Effector memory CD4-positive, alpha-beta T cell (primary cell): Measurements from ENCODE around the gene DNAJB1.
A peak's percentile ranks its signal among the peaks of the same experiment; 100 is the strongest.

Experiments
- DNase-seq, 3 donors: peaks; one replicate each; pipeline ENCODE4 v3.0.0-alpha.2; 2020
- H3K27ac ChIP-seq: 2 replicates; pipeline ENCODE4 v1.7.0; 2013; ENCODE audit warnings: mild to moderate bottlenecking, low read length, moderate library complexity; ENCODE audit not compliant: insufficient read depth, poor library complexity, severe bottlenecking
- H3K27me3 ChIP-seq: replicated peaks from 2 replicates; pipeline ENCODE4 v1.7.0; 2013; ENCODE audit warnings: mild to moderate bottlenecking, low read length; ENCODE audit not compliant: insufficient read depth, control insufficient read depth, poor library complexity, severe bottlenecking
- H3K36me3 ChIP-seq: 2 replicates; pipeline ENCODE4 v1.7.0; 2013; ENCODE audit warnings: mild to moderate bottlenecking, low read length, moderate library complexity; ENCODE audit not compliant: control insufficient read depth, insufficient read depth
- H3K4me1 ChIP-seq: 2 replicates; pipeline ENCODE4 v1.7.0; 2013; ENCODE audit warnings: low read length, mild to moderate bottlenecking; ENCODE audit not compliant: control insufficient read depth, insufficient read depth, poor library complexity, severe bottlenecking
- H3K4me3 ChIP-seq: 2 replicates; pipeline ENCODE4 v1.7.0; 2013; ENCODE audit warnings: low read length, low read depth, mild to moderate bottlenecking; ENCODE audit not compliant: insufficient read depth, poor library complexity, severe bottlenecking
- H3K9me3 ChIP-seq: 2 replicates; pipeline ENCODE4 v1.7.0; 2013; ENCODE audit warnings: mild to moderate bottlenecking, low read length, moderate library complexity; ENCODE audit not compliant: control insufficient read depth

The DNAJB1 gene

DNA sequence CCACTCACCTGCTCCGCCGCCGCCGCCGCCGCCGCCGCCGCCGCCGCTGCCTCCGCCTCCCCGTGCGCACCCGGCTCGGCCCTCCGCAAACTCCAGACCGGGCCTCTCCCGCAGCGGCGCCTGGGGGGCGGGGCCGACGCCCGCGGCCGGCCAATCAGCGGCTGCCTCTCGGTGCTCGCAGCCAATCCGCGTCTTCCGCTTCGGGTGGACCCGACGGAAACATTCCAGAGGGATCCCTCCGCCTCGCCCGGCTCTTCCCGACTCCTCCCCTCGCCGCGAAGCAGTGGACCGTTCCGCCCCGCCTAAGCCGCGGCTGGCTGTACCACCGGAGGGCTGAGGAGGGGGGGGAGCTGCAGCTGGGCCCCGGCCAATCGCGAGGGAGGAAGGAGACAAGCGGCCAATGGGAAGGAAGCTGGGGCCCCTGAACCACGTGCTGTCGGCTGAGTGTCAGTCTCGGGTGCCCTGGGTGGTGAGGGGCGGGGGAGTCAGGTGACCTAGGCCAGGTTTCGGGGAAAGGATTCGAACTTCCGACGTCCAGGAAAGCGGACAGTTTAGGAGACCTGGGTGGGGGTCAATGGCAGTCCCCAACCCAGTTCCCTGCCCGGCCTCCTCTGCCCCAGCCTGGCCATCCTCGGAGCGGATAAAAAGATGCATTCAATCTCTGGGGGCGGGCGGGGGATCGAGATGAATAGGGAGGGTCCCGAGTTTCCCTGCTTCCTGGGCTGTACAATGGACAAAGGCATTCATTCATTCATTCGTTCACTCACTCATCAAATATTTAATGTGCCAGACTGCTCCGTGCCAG lies 22.0 kb downstream of the DNAJB1 start, which contains the start of gene GIPC1:
Gene GIPC1 (minus strand): TSS at position 99 of the 805 bp plus-strand sequence. CDS start 13,151 bp downstream, outside the sequence.
- peak within 1 kb of the TSS; percentile 50 for H3K4me3 ChIP-seq
- no peaks in the 10 kb centered on the region for H3K36me3 ChIP-seq
- peak within 1 kb of the TSS; percentile 49 for H3K27ac ChIP-seq
- no peaks in the 10 kb centered on the region for H3K9me3 ChIP-seq
- H3K27me3 ChIP-seq = no peaks in the 10 kb centered on the region
- DNase-seq = peak; percentile 67 to 78 (median 78)
- peaks cover 6% of the 10 kb centered on the region for H3K4me1 ChIP-seq

DNA sequence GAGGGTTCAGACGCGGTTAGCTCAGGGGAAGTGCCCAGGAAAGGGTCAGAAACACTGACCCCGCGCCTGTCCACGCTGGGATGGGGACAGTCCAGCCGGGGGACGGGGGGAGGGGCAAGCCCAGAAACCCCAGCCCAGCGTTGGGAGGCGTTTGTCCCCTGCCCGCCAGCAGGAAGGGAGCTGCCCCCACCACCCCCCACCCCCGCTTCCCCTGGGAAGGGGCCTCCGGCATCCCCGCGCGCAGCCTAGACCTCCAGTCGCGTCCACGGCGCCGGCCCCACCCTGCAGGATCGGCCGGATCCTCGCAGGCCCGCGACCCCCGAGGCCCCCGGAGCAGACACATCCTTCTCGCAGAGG lies 22.5 kb downstream of the DNAJB1 start:
- Histone ChIP-seq H3K4me1 (peaks cover 6% of the 10 kb centered on the region), H3K9me3 (no peaks in the 10 kb centered on the region), H3K36me3 (no peaks in the 10 kb centered on the region), H3K27me3 (no peaks in the 10 kb centered on the region), H3K4me3 (peak overlapping the region; percentile 50), H3K27ac (peak overlapping the region; percentile 37)
- no peak for DNase-seq

DNA sequence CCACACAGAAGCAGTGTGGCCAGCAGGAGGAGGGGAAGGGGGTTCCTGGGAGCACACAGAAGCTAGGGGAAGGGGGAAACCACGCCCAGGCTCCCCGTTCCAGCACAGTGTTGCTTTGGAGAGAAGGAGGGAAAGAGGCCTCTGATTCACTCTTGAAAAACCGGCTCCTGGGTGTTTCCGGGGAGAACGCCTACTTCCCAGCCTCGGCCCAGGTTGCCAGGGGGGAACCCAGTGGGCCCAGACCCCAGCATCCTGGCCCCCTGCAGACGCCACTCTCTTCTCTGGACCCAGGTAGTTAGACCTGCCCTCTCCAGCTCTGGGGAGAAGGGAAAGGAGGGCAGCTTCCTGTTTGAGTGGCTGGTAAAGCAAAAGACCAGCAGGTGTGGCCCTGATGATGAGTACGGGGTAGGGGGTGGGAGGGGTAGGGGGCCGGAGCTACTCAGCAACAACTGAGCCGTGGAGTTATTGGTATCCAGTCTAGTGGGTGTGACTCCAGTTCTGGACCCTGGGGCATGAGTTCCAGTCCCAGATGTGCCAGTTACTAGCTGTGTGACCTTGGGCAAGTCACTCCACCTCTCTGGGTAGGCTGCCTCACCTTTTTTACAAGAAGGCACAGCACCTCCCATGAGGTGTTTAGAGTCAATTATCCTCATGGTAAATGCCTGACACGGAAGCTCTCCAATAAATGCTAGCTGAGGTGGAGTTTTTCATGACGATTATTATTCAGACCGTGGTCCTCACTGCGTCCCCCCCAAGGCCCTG lies 23.1 kb downstream of the DNAJB1 start:
- no peaks in the 10 kb centered on the region for H3K36me3 ChIP-seq
- no peak for DNase-seq
- peak overlapping the region; percentile 37 for H3K27ac ChIP-seq

DNA sequence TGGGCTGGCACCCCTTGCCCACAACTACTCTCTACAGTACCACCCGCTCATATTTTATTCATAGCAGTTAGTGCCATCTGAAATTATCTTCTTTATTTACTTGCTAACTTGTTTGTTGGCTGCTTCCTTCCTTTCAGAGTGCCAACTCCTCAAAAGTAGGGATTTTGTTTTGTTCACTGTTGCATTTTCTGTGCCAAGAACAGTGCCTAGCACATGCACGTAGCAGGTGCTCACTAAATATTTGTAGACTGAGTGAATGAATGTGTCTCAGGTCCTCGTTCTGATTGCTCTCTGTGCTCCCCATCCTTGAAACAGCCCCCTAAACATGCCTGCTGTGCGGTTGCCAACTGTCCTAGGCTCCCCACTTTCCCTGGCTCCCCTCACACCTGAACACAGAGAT lies 23.8 kb downstream of the DNAJB1 start:
- Histone ChIP-seq H3K27ac (no peak overlapping the region), H3K4me3 (no peak overlapping the region), H3K9me3 (no peaks in the 10 kb centered on the region), H3K27me3 (no peaks in the 10 kb centered on the region), H3K36me3 (no peaks in the 10 kb centered on the region), H3K4me1 (peaks cover 6% of the 10 kb centered on the region)
- no peak for DNase-seq

More for the DNA sequence above, 23.1 kb downstream of the DNAJB1 start:
- Histone ChIP-seq H3K27me3 (no peaks in the 10 kb centered on the region), H3K4me3 (peak overlapping the region; percentile 50), H3K9me3 (no peaks in the 10 kb centered on the region), H3K4me1 (peaks cover 6% of the 10 kb centered on the region)

- Histone ChIP-seq H3K4me1 (peaks cover 6% of the 10 kb centered on the region), H3K36me3 (no peaks in the 10 kb centered on the region), H3K9me3 (no peaks in the 10 kb centered on the region), H3K27ac (no peak overlapping the region), H3K4me3 (no peak overlapping the region), H3K27me3 (no peaks in the 10 kb centered on the region)
- DNase-seq = no peak
Measured at GRCh38 chr19:14492756-14493337, 25.4 kb downstream of the DNAJB1 start.

- no peaks in the 10 kb centered on the region for H3K4me1 ChIP-seq
- no peaks in the 10 kb centered on the region for H3K9me3 ChIP-seq
- H3K27ac ChIP-seq = no peak overlapping the region
- H3K4me3 ChIP-seq = no peak overlapping the region
- H3K27me3 ChIP-seq = no peaks in the 10 kb centered on the region
- H3K36me3 ChIP-seq = no peaks in the 10 kb centered on the region
- DNase-seq = no peak
Measured at GRCh38 chr19:14487370-14488125, 30.6 kb downstream of the DNAJB1 start.

DNA sequence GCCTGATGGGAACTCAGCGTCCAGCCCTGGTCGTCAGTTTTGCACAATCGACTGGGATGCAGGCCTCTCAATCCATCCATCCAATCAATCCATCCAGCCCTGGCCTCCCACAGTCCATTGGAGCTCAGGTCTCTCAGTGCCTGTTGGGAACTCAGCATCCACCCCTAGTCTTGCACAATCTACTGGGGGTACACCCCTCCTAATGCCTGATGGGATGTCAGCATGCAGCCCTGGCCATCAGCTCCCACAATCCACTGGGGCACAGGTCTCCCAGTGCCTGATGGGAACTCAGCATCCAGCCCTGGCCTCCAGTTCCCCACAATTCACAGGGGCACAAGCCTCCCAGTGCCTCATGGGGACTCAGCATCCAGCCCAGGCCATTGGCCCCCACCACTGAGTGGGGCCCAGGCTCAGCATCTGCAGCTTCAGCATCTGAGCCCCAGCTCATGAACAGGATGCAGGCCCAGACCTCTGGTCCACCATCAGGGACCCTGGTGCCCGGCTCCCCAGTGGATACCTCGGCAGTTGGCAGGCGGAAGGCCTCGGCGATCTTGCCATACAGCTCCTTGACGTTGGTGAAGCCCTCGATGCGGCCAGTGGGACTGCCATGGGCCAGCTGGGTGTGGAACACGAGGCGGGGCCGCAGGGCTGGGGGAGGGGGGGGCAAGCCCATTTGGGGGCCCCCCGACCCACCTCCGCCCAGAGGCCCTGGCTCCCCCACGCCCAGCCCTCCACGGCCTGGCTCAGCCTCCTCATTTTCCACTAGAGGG lies 35.8 kb downstream of the DNAJB1 start:
- H3K9me3 ChIP-seq = no peaks in the 10 kb centered on the region
- H3K4me1 ChIP-seq = no peaks in the 10 kb centered on the region
- H3K27me3 ChIP-seq = no peaks in the 10 kb centered on the region
- H3K27ac ChIP-seq = no peak overlapping the region
- no peak for DNase-seq
- no peak overlapping the region for H3K4me3 ChIP-seq
- peaks cover 11% of the 10 kb centered on the region for H3K36me3 ChIP-seq

- no peaks in the 10 kb centered on the region for H3K9me3 ChIP-seq
- no peak overlapping the region for H3K4me3 ChIP-seq
- no peaks in the 10 kb centered on the region for H3K27me3 ChIP-seq
- H3K4me1 ChIP-seq = peaks cover 5% of the 10 kb centered on the region
- no peak overlapping the region for H3K27ac ChIP-seq
- H3K36me3 ChIP-seq = peaks cover 11% of the 10 kb centered on the region
- DNase-seq = no peak
Measured at GRCh38 chr19:14480700-14481079, 37.5 kb downstream of the DNAJB1 start.

DNA sequence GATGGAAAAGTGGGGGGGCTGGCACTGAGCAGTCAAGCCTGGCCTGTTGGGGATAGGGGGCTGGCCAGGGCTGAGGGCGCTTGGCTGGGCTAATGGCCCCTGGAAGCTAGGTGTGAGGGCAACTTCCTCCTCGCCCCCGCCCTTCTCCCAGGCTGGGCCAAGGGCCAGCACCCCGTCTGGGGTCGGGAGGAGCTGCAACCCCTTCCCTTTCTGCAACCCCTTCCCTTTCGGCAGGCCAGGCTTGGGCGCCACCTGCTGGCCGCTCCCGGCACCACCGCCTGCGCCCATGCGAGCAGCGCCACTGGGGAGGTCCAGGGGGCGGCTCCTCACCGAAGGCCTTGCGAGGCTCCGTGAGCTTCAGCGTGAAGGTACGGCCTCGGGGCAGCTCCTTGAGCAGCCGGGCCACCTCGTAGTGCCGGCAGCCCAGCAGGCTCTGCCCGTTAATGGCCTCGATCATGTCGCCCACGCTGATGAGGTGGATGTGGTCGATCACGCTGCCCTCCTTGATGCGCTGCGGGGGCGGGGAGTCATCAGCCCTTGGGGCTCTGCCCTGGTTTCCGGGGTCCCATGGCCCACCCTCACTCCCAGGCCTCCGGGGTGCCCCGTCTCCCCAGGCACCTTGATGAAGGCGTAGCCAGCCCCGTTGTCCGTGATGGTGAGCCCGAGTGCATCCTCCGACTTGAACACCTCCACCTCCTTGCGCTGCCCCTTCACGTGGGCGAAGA lies 38.1 kb downstream of the DNAJB1 start:
- Histone ChIP-seq H3K9me3 (no peaks in the 10 kb centered on the region), H3K4me3 (no peak overlapping the region), H3K27me3 (no peaks in the 10 kb centered on the region), H3K27ac (no peak overlapping the region), H3K4me1 (peaks cover 11% of the 10 kb centered on the region), H3K36me3 (peaks cover 11% of the 10 kb centered on the region)
- DNase-seq = peak; percentile 41 to 51 (median 44)
